KBM-7 (cell line): Measurements from ENCODE around the gene LHFPL5.

Source experiments
- DNase-seq: peaks from one replicate; pipeline ENCODE4 v3.0.0-alpha.2; 2015
- in situ Hi-C: fragments of 300-500 bp; cut with MboI; formaldehyde crosslinking; loops from 2 replicates; pipeline ENCODE4 v1.14.3; 2020; ENCODE audit warnings: low sequenced_read_pairs, low pct_unique_long_range_greater_than_20kb, mixed read lengths

Gene LHFPL5

DNA sequence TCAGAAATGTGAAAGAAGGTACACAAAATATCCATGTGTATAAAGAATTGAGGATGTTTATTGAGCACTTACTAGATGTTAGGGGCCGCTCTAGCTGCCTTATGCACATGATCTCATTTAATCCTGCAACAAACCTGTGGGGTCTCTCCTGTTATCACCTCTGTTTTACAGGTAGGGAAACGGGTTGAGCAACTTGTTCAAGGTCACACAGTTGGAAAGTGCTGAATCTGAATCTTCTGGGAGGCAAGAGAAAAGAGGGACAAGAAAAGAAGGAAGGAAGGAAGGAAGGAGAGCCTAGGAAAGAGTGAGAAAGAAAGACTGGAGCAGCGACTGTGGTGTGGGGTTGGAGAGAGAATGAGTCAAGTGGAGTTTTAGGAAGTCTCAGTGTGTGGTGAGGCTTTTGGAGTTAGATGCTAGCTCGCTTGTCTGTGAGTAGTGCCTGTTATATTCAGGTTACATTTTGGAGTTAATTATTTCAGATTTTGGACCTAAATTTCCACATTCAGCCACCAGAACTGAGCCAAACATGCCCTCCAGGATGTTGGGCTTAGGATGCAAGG is 16.6 kb upstream of the LHFPL5 start:
- in situ Hi-C loops: no loop called here
- no peak for DNase-seq

DNA sequence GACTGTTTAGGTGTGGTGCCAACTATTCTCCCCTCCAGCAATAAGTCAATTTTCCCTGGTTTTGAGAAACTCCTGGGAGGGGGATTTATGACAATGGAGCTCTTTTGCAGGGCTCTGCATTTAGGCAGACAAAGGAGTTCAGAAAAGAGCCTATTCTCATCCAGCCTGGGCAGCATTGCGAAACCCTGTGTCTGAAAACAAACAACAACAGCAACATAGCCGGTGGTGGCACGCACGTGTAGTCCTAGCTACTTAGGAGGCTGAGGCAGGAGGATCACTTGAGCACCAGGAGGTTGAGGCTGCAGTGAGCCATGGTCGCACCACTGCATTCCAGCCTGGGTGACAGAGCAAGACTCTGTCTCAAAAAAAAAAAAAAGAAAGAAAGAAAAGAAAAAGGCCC is 14.5 kb upstream of the LHFPL5 start:
- no peak for DNase-seq
- in situ Hi-C loops: no loop called here

DNA sequence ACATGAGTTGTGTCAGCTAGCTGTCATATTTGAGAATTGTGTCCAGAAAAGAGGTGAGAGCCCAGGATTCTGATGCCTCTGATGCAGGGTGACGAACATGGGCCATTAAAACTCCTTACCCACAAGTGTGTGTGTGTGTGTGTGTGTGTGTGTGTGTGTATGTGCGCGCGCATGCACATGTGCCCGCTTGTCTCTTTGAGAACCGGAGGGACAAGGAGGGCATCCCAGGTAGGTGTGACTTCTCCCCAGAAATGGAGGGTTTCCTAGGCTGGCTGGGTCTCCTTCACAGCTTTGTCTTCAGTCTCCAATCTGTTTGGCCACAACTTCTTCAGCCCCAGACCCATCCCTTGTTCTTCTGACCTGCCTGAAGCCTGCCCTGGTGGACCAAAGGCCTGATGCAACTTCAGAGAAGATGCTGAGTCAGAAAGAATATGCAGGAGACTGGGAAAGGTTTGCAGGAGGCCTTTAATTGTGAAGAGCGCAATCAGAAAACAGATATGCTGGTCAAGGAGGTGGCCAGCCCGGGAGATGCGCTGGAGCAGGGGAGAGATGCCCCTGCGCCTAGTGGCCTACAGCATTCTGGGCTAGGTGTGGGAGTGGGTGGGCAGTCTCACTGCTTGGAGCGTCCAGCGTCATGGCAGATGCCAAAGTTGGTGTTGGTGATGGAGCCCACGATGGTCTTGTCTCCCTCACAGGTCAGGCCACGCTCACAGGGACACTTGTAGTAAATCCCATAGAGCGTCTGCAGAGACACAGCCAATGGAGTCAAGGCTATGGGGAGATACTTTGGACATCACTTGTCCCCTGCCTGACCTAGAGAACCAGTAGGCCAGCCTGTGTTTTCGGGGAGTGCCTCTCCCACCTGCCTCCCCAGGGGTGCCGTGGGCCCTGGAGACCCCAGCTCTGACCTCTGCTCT is 10.4 kb upstream of the LHFPL5 start:
- in situ Hi-C loops: no loop called here
- DNase-seq: no peak

DNA sequence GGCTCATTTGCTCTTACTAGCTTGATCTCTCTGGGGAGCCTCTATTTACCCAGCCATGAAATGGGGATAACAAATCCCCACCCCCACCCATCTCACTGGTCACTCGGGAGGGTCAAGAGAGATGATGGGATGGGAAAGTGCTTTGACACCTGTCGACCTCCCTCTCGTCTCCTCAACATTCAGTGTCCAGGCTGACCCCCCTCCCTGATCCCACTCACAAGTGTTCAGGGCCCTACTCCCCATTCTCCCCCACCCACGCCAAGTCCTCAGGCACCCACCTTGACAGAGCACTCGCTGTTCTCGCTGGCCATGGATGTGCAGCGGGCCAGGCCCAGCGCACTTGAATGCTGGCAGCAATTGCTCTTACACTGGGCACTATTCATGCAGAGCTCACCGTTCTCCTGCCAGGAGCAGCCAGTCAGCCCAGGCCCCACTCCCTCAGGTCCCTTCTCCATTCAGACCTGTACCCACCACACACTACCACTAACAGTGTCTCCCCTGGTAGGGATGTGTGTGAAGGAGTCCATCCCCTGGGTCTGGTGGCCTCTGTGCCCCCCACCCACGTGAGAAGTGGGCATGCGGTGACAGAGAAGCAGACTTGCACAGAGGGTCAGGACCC is 9.6 kb upstream of the LHFPL5 start:
- DNase-seq: no peak
- in situ Hi-C loops: no loop called here

DNA sequence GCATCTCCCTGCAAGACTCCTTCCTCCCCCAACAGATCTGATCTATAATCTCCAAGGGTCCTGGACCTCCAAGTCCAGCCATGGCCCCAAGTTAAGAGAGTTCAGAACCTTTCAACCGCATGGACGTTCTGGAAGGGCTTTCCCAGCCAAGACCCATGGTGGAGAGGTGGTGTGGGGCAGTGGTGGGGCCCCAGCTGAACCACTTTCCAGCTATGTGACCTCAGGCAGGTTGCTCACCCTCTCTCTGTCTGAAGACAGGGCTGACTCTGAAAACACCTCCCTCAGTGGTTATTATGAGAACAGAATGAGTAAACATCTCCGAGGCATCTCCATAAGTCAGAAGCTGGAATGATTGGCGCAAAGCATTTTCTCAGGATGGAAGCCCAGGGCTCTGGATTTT is 8.9 kb upstream of the LHFPL5 start:
- in situ Hi-C loops: no loop called here
- DNase-seq: no peak

DNA sequence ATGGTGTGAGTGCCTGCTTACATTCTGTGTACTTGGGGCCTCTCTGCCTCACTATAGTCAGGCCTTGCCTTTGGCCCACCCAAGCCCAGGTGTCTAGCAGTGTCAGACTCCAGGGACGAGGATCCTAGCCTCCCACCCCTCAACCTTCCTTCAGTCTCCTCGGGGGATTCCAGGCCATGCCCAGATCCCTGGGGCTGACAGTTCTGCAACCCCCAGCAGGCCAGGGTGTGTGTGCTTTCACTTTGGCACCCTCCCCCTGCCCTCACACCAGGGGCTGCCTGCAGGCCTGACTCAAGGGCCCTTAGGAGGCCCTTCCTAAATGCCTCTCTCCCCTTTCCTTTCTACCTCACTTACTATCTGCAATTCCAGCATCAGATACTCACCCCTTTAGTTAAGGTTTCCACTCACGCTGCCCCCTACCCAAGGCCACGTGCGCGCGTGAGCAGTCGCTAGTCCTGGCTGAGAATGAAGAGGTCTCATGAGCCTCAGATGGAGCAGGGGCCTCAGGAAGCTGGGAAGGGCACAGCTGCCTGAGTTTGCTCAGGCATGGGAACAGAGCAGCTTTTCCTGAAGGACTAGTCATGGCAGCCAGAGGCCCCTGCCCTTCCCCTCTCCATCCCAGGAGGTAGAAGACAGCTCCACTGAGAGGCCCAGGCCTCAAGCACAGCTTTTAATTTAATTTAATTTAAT is 7.2 kb upstream of the LHFPL5 start:
- in situ Hi-C loops: no loop called here
- DNase-seq: no peak

DNA sequence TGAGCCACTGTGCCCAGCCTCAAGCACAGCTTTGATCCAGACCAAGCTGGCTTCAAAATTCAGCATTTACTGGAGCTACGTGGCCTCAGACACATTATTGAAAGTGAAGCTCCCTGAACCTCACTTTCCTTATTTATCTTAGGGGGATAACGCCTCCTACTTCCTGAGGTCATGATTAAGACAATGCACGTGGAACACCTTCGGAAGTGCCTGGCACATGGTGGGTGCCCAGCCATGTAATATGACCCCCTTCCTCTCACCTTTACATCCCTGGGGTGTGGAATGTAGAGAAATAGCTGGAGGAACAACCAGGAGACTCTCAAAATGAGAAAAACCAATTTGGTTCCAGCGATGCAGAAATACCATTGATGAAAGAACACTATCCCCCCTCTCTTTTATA is 6.4 kb upstream of the LHFPL5 start:
- DNase-seq: no peak
- in situ Hi-C loops: no loop called here

DNA sequence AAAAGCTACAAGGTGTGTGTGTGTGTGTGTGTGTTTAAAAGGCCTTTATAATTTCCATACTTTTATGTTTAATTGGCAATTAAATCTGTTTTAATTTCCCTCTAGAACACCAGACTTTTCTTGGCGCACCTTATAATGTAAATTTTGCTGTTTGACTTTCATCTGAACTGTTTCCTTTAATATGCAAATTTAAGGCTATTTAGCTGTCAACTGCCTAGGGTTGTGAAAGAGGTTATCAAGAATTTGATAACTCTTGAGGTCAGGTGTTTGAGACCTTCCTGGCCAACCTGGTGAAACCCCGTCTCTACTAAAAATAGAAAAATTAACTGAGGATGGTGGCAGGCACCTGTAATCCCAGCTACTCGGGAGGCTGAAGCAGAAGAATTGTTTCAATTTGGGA is 4.0 kb upstream of the LHFPL5 start:
- DNase-seq: no peak
- in situ Hi-C loops: no loop called here

DNA sequence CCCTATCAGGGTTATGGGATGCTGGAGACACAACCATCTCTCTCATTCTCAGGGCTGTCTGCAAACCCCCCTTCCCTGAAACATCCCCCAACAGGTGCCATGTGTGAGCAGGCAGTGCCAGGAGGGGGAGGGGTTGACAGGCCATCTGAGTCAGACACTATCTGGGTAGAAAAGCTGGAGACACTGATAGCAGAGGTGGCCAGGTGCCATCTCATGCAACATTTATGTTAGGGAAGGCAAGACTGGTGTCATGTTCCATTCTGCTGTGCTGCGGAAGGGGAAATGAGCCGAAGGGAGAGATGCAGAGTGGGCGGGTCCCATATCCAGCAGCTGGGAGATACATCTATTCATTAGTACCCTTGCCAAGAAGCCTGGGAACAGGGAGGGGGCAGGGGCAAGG is 3.5 kb downstream of the LHFPL5 start:
- no peak for DNase-seq
- in situ Hi-C loops: no loop called here

DNA sequence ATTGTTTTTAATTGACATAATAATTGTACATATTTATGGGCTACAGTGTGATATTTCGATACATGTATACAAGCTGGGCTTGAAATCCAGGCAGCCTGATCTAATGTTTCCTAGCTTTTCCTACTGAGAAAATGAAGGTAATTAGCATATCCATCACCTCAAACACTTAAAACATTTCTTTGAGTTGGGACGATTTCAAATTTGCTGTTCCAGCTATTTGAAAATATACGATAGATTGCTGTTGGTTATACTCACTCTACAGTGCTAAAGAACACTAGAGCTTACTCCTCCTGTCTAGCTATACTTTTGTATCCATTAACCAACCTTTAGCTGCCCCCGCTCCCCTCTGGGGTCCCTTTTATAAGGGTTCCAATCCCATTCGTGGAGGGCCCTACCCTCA is 4.7 kb downstream of the LHFPL5 start:
- no peak for DNase-seq
- in situ Hi-C loops: no loop called here

DNA sequence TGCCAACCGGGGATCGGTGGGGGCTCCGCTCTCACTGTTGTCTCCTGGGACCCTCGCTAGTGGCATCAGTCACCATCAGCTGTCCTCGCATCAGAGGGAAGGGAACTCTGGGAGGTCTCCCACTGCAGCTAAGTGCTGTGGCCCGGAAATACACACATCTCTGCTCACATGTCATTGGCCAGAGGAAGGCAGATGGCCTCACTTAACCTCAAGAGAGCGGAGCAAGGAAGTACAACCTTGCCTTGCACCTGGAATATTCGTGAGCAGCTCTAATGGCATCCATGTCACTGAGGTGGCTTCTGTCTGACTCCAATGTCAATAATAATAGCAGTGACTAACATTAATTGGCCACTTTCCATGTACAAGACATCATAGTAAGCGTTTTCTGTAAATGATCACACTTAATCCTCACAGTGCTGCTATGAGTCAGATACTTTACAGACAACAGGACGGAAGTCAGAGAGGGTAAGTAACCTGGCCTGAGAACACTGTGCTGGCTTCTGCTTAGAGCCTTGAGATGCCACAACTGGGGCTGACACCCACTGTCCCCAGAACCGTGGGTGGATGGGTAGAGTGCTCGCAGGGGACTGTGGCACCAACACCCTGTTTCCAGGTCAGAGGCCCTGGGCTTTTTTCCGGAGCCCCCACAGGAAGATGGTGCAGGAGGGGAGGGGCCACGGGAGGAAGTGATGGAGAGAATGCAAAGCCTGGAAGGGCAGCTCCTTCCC is 6.0 kb downstream of the LHFPL5 start:
- no peak for DNase-seq

DNA sequence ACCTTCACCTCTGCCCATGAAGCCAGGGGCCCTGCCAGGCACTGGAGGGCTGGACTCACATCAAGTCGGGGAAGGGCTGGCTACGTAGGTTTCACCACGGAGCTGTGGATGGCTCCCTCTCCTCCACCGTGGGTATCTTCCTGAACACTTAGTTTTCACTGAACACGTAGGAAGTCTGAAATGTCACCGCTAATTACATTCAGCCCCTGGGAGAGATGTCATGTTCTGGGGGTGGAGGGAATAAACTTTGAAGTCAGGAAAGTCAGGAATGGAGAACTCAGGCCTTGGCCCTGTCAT is 6.5 kb downstream of the LHFPL5 start:
- no peak for DNase-seq
- in situ Hi-C loops: no loop called here

More for the DNA sequence above, 6.0 kb downstream of the LHFPL5 start:
- in situ Hi-C loops: no loop called here

DNA sequence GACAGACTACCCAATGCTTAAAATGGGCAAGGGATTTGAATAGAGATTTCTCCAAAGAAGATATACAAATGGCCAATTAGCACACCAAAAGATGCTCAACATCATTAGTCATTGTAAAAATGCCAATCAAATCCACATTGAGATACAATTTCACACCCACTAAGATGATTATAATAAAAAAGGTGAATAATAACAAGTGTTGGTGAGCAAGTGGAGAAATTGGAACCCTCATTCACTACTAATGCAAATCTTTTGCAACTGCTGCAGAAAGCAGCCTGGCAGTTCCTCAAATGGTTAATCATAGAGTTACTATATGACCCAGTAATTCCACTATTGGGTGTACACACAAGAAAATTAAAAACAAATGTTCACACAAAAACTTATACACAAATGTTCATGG is 12.4 kb downstream of the LHFPL5 start:
- no peak for DNase-seq
- in situ Hi-C loops: no loop called here

DNA sequence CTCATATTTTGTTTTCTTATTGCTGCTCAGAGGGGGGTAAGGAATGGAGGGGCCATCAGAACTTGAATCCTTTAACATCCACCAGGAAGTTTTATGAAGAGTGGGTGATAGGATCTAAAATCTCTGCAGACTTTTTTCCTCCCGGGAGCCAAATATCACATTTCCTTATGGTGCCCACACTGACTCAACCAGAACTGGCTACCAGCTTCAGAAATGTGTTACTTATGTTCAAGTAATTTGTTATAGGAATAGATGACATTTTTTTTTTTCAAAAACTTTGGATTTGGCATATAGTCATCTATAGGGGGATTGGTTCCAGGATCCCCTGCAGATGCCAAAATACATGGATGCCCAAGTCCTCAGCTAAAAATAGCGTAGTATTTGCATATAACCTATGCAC is 18.4 kb downstream of the LHFPL5 start:
- in situ Hi-C loops: no loop called here

DNA sequence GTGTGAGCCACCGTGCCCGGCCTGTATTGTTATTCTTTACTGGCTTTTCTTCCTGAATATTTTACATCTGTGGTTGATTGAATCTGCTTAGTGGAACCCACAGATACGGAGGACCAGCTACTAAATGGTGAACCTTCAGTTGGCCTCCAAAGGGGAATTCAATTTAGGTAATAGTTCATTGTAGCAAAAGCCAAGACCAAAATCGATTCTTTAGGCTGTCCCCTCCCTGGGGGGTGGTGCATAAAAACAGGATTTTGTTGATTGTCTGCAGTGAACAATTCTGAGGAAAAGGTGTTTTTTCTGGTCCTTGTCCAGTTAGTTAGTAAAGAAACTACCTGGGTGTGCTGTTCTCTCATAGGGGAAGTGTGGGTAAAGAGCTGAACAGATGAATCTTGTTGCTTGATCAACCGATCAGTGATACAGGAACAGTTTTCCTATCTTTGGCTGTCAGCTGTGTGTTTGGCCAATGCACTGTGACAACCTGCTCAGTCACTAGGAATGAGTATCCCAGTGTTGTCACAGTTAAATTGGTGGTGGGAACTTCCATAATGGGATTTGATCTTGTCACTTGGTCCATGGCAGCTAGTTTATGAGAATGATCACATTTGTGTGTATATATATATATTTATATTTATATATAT is 19.5 kb downstream of the LHFPL5 start:
- no peak for DNase-seq
- in situ Hi-C loops: no loop called here

More for the DNA sequence above, 18.4 kb downstream of the LHFPL5 start:
- DNase-seq: no peak

DNA sequence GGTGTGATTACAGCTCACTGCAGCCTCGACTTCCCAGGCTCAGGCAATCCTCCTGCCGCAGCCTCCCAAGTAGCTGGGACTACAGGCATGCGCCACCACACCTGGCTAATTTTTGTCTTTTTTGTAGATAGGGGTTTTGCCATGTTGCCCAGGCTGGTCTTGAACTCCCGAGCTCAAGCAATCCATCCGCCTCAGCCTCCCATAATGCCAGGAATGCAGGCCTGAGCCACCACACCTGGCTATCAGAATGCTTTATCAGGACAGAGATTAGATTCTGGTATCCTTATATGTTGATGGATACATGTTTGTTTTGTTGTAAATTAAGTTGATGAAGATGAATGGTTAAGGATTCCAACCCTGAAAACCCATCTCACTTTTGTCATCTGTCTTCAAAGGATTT is 24.2 kb downstream of the LHFPL5 start:
- no peak for DNase-seq
- in situ Hi-C loops: no loop called here

DNA sequence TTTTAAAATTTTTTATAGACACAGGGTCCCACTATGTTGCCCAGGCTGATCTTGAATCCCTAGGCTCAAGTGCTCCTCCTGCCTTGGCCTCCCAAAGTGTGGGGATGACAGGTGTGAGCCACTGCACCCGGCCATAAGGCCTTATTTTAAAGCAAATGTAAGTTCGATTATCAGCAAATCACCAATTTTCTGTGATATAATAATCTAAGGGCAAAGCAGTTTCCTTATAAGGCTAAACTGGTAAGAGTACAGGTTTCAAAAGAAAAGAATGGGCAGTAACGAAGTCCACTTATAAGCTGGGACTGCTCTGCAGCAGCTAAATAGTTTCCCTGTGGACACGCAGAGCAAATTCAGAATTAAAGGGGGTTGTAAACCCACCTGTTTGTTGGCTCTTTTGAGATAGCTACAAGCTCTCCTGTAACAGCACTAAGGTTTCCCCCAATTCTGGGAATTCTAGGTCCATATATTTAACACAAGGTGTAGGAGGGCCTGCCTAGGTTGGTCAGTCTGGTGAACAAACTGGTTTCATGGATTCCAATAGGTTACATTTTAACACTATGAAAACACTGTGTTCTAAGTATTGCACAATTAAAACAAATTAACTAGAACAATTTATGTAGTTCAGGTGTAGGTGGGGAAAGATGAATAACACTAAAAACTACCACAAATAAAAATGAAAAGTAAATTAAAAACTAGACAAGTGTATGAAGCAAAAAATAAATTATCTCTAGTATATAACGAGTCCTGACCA is 26.3 kb downstream of the LHFPL5 start:
- no peak for DNase-seq
- in situ Hi-C loops: no loop called here

DNA sequence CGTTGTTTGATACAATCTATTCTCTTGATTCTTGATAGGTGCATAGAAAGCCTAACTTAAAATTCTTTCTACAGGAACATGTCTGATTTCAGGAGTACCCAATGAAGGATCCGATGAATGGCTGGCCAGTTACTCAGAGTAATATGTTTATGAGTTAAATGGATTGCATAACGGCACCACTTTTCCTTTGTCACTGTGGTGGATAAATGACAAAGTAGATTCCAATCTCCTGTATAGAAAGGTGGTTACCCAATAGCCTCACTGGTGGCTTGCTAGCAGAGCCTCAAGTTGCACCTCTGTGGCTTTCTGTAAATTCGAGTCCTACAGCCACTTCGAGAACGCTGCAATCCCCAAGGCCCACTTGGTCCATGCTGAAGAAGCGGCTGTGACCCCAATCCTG is 28.4 kb downstream of the LHFPL5 start:
- DNase-seq: no peak
- in situ Hi-C loops: no loop called here
